ENCODE data around the gene CTBS.

Gene CTBS

GRCh38 chr1:84619383-84620102, 45.3 kb upstream of the CTBS start (continued):
- TF ChIP-seq ZNF544 (tag by site-specific recombination; IDR thresholded peaks at IDR 0.05) = no peak
- TF ChIP-seq OSR2 (tag by site-specific recombination; IDR thresholded peaks at IDR 0.05) = no peak
- no peak for TF ChIP-seq ZNF324 (tag by site-specific recombination; IDR thresholded peaks at IDR 0.05)
- no peak for TF ChIP-seq ZNF518A (tag by site-specific recombination; conservative IDR thresholded peaks at IDR 0.05; ENCODE audit: low read depth)
- TF ChIP-seq ZNF501 (tag by site-specific recombination; IDR thresholded peaks at IDR 0.05) = no peak
- TF ChIP-seq KLF10 (tag by site-specific recombination; IDR thresholded peaks at IDR 0.05) = no peak
- no peak for TF ChIP-seq YY1 (tag by site-specific recombination; IDR thresholded peaks at IDR 0.05)
- TF ChIP-seq TCF7L2 (IDR thresholded peaks at IDR 0.05; ENCODE audit: borderline replicate concordance, low read depth, low read length) = no peak

- Histone ChIP-seq H3K9me3 (ENCODE audit: control insufficient read depth, insufficient read depth, low read depth, low read length) (no peaks in the 10 kb centered on the region), H3K4me1 (ENCODE audit: control insufficient read depth, insufficient read depth, low read length) (peaks cover 2% of the 10 kb centered on the region; the same call in 1 of the 2 replicates), H3K36me3 (ENCODE audit: control insufficient read depth in 2 of 2, insufficient read depth in 1 of 2, low read length in 2 of 2) (peaks cover 0 to 15% of the 10 kb centered on the region in 2 experiments; a peak in 1 of 3 replicates), H3K4me3 (ENCODE audit: low read depth, low read length) (no peak overlapping the region), H3K27ac (ENCODE audit: extremely low read depth, low read depth, low read length) (no peak overlapping the region)
- POLR2A ChIA-PET = no interaction called here
- TF ChIP-seq AEBP2 (tag by site-specific recombination; IDR thresholded peaks at IDR 0.05; ENCODE audit: borderline replicate concordance) (no peak), ZNF548 (tag by site-specific recombination; IDR thresholded peaks at IDR 0.05) (no peak), ZNF391 (tag by site-specific recombination; IDR thresholded peaks at IDR 0.05; ENCODE audit: borderline replicate concordance, low read depth) (no peak), ZNF560 (tag by site-specific recombination; IDR thresholded peaks at IDR 0.05; ENCODE audit: borderline replicate concordance) (no peak), ZFP37 (tag by site-specific recombination; IDR thresholded peaks at IDR 0.05) (no peak), GLI4 (tag by site-specific recombination; IDR thresholded peaks at IDR 0.05) (no peak), SETDB1 (IDR thresholded peaks at IDR 0.05; ENCODE audit: insufficient read length, low read length) (no peak), ZNF629 (tag by site-specific recombination; IDR thresholded peaks at IDR 0.05) (no peak), ZNF596 (tag by site-specific recombination; IDR thresholded peaks at IDR 0.05) (no peak), ZSCAN23 (tag by site-specific recombination; IDR thresholded peaks at IDR 0.05) (no peak), ZNF366 (tag by site-specific recombination; conservative IDR thresholded peaks at IDR 0.05) (no peak), ZNF23 (tag by site-specific recombination; IDR thresholded peaks at IDR 0.05; ENCODE audit: borderline replicate concordance) (no peak), IKZF3 (tag by site-specific recombination; IDR thresholded peaks at IDR 0.05) (no peak), ZNF280D (tag by site-specific recombination; IDR thresholded peaks at IDR 0.05) (no peak), ZNF433 (tag by site-specific recombination; IDR thresholded peaks at IDR 0.05; ENCODE audit: low read depth) (no peak), ZNF707 (tag by site-specific recombination; IDR thresholded peaks at IDR 0.05) (no peak), ZNF600 (tag by site-specific recombination; IDR thresholded peaks at IDR 0.05) (no peak), PBX3 (CRISPR knock-in tag; IDR thresholded peaks at IDR 0.05) (no peak), EGR2 (tag by site-specific recombination; IDR thresholded peaks at IDR 0.05; ENCODE audit: low read depth) (no peak)
- CTCF ChIA-PET = no interaction called here
Observed at GRCh38 chr1:84617349-84617748, 43.1 kb upstream of the CTBS start.
